ENCODE data around the gene HCRTR1.

Gene HCRTR1

DNA sequence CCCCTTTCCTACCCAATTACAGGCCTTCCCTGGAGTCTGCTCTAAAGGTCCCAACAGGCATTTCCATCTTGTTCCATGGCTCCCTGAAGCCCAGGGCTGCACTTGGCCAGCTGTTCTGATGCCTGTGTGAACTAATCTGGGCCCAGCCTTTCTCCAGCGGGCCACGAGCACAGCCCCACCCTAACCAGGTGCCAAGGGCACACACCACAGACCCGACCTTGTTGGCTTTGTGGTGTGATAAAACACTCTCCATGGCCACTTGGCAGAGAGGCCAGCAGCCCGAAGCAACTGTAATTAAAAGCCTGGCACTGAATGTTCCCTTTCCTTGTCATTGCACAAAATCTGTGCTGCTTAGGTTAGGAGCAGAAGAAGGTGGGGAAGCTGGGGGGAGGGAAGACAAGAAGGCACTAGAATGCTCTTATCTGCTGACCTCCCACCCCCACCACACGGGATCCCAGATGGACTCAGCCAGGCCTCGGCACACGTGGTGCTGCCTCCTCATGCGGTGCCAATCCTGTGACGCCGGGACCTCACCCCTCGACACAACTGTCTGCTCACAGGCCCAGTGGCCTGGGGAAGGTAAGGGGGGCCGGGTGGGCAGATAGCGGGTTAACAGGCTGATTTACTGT is 9.9 kb downstream of the HCRTR1 start:
- DNase-seq, result no peak

DNA sequence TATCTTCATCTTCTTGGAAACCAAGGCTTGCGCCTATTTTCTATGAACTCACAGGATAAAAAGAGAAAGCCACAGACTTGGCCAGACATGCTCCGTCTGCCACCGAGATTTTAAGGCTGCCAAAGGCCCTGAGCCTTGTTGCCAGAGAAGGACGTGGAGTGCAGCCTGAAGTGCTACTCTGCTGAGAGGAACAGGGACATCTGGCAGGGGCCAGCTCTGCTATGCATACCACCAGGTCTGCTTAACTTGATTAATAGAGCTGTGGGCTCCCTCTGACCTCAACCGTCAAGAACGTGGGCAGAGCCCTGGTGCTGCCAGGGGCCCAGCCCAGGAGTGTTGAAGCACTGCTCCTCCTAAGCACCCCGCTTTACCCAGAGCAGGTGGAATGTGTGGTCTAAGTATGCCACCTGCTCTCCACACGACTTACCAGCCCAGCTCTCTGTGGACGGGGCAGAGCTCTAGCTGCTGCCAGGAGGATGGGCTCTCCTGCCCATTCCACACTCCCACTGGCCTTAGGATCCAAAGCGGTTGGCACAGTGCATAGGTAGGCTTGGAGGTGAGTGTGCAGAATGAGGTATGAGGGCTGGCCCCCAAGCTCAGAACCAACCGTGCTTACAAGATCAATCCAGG is 10.6 kb downstream of the HCRTR1 start:
- no peak for DNase-seq

DNA sequence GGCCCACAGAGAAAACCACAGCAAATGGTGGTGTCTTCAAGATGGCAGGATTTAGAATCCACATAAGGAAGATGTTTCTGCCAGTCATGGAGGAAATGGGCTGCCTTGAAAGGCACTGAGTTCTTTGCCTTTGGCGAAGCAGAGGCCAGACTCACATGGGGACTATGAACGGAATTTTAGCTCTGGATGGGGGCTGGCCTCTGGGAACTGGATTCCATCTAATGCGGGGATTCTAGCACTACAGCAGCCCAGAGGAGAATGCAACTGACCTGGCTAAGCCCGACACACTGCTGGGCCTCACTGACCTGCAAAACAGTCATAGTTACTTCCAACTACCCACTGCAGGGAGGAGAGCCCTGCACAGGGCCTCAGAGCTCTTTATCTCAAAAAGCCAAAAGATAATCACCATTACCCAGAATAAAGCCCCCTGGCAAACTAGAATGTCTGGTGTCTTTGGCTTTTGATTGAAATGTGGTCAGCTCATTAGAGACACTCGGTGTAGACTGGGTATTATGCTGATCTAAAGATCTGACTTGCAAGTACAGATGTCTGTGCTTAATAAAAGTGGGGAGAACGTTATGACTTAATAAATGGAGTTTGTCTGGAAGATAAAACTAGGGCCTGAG is 11.6 kb downstream of the HCRTR1 start:
- no peak for DNase-seq

DNA sequence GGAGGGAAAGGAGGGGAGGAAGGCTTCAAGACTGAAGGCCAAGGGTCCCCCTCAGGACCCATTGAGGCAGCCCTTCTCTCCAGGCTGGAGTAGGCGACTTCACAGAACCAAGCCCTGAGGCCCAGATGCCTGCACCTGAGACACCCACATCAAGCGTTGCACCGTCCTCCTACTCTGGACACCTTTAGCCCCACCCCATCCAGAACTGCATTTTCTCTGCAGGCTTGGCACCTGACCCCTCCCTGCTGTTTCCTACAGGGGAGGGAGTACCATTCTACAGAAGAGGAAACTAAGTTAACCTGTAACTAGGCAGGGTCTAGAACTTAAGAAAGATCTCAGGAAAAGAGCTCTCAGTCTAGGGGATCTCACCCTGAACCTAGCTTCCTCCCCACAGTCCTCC is 15.2 kb downstream of the HCRTR1 start:
- no peak for DNase-seq

DNA sequence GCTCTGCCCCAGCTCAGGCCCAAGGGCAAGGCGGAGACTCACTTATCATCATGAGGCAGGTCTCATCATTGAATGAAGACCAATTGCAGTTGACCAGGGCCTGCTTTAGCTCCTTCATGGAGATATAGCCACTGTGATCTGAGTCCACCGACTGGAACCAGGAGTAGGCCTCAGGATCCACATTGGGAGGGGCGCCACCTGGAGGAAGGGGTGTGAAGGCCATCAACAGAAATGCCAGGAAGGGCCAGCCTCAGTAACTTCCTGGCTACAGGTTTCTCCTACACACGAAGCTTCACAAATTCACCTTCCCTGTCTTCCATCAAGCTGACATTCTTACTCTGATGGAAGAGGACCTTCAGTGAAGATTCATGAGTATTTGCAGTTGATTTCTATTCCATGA is 15.6 kb downstream of the HCRTR1 start:
- DNase-seq, result peak; percentile 39

DNA sequence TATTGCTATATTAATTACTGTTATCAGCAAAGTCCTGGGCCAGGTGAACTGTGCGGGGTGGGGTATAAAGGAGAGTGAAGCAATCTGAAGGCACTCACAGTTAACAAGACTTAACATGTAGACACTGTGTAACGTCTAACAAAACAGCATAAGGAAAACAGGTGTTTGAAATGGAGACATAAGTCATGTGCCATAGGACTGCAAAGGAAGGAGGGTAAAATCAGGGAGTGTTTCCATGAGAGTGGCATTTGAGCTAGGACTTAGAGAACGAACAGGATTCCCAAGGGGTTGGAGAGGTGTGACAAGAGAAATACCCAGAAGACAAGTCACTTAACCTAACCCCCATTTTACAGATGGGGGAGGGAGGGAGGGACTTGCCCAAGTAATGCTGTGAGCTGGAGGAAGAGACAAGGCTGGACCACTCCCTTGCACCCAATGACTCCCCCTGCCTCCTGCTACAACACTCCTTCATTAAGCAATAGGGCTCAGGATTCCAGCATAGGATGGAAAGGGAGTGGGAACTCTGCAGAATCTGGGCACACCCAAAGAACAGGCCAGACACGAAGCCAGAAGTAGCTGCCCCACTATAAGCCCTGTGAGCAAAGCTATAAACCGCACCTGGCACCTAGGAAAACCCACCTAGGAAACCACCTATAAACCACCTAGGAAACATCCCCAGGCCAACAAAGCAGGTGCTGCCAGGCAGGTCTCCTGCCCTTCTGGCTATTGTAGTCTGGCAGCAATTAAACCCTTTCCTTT is 20.6 kb downstream of the HCRTR1 start:
- no peak for DNase-seq

DNA sequence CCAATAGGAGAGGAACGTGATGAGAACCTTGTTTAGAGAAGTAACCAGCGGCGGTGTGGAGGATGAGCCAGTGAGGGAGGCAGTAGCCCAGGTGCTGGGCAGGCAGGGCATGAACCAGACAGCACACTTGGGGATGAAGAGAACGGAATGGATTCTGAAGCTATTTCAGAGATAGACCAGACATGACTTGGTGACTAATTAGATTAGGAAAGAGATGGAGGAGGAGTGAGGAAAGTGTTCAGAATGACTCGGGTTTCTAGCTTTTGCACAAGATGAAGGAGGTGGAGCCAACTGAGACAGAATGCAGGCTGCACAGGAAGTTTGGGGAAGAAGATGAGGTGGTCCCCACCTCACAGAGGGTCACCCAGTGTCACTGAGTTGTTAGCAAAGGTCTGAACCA is 22.1 kb downstream of the HCRTR1 start:
- DNase-seq, result no peak

DNA sequence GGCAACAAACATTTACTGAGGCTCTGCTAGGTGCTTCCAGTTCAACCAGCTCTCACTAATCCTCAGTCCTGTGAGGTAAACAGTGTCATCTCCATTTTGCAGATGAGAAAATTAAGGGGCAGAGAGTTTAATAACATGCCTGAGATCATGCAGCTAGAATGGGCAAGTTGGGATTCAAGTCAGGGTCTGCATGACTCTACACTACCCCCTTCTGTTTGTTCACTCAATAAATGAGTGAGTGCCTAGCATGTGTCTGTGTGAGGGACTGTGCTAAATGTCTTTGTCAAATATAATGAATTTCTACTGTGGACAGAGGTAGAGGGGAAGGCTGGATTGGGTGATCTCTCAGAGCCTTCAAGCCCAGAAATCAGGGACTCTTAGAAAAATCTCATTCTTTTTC is 22.7 kb downstream of the HCRTR1 start:
- DNase-seq, result no peak

DNA sequence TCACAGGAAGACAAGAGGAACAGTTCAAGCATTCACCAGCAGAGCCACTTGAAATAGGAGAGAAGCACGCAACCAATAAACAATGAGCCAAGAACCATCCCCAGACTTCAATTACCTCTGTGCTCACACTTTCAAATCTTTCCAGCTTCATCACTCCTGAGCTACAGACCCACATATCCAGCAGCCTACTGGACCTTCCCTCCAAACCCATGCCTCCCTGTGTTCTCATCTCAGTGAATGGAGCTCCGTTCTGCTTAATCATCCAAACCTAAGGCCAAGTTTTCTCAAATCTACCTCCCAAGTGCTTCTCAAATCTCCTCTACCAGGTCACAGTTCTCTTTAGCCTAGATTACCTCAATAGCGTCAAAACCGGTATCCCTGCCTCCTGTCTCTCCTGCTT is 23.5 kb downstream of the HCRTR1 start:
- no peak for DNase-seq

DNA sequence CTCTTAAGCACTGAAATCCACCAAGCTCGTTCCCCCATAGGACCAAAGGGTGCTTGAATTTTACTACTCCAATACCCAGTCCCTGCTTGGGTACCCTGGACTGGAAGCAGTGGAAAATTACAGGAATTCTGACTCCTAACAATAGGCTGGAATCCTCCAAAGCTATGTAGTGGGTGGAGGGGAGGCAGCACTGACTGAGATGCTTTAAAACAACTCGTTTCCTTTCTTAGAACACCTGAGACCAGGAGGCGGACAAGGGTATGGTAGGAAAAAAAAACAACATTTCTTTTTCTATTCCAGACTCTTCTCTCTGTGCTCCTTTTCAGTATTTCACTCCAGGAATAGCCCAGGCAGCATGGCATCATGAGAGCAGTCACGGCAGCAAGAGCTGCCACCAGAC is 24.9 kb downstream of the HCRTR1 start:
- no peak for DNase-seq

DNA sequence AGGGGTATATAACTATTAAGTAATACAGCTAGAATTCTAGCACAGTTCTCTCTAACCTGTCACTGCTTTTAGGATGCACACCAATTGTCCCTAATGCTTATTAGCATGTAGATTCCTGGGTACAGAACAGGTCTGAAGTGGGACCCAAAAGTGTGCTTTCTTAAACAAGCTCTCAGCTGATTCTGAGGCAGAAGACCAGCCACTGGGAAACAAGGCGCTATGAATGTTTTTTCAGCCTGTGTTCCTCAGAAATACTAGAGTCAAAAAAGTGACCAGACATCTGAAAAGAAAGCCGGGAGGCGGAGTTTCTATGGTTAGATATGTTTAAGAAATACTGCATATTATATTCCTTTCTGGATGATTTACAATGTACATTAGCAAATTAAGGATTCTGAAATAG is 25.4 kb downstream of the HCRTR1 start:
- no peak for DNase-seq

DNA sequence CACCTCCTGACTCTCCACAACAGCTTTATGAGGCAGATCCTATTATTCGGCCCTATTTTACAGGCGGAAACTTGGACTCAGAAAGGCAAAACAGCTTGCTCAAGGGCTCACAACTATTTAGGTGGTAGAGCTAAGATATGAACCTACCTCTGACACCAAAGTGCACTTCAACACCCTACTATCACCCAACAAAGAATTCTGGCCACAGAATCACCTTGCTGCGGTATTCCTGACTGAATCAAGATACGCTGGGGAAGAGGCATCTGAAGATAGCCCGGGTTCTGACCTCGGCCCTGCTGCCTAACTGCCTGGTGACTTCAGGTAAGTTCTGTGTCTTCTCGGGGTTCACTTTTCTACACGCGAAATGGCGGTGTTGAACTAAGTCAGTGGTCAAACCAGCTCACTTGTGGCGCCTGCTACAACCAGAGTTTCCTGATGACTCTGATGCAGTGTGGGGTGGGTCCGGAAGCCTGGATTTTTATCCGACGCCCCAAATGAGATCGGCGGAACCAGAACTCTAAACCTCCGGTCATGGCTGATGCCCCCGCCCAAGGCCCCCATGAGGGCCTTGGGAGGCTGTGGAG is 26.6 kb downstream of the HCRTR1 start:
- DNase-seq, result peak; percentile 80

DNA sequence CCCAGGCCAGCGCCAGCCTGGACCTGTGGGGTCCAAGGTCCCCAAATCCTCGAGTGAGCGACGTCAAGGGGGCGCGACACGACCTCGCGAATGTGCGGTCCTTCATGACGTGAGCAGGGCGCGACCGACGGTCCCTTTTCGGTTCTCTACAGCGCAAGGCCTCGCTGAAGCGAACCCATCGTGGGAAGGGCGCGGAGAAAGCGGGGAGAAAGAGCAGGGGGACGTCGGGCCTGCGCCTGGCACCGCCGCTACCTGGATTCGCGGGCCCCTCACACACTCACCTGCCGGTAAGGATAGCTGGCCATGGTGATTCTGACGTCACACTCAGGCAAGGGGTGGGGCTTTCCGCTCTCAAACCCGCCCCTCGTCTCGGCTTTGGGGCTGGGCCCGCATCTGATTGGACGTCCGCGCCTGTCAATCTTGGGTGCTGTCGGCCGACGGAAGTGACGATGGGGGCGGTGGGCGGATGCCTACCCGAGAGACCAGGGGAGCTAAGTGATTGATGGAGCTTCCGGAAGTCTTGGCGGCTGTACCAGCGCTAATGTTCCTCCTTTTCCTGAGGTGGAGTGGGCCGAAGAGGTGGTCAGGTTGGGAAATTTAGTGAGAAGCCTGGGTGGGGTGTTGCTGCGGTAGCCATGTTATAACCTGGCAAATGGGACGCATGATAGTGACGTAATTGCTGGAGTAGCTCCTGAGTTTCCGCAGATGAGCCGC is 27.2 kb downstream of the HCRTR1 start, which contains the start of gene PEF1:
TSS of gene PEF1 (minus strand) at position 317 of the 714 bp plus-strand sequence. CDS start at position 305, 12 bp downstream.
- DNase-seq, result peak; percentile 99

DNA sequence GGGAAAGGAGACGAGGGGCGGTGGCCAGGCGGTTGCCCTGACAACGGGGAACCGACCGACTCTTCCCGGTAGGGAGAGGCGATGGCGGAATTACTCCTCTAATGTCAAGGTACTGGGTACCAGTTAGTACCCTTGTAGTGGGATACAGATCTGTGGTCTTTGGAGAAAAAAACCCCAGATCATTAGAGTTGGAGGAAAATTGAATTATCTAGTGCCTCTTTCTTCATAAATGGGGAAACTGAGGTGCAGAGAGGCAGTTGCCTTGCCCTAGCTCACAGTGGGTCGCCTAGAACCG is 27.7 kb downstream of the HCRTR1 start:
- no peak for DNase-seq

DNA sequence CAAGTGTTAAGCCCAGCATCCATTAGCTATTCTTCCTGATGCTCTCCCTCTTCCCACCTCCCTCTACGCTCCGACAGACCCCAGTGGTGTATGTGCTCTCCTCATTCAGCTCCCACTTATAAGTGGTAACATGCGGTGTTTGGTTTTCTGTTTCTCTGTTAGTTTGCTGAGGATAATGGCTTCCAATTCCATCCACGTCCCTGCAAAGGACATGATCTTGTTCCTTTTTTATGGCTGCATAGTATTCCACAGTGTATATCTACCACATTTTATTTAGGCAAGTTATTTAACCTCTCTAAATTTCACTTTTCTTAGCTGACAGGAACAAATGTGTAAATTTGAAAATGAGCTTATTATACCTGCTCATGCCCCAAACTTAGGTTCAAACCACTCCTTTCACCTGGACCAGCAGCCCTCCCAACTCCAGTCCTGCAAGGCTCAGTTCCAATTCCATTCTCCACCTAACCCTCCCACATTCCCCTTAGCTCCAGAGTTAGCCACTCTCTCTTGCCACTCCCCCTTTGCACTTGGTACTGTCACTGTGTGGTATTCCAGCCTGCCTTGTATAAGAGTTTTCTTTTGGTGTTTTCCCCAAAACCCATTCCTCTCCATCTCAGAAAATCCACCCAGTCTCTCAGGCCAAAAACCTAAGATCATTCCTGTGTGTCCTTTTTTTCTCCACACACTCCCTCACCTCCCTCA is 28.9 kb downstream of the HCRTR1 start:
- DNase-seq, result no peak

DNA sequence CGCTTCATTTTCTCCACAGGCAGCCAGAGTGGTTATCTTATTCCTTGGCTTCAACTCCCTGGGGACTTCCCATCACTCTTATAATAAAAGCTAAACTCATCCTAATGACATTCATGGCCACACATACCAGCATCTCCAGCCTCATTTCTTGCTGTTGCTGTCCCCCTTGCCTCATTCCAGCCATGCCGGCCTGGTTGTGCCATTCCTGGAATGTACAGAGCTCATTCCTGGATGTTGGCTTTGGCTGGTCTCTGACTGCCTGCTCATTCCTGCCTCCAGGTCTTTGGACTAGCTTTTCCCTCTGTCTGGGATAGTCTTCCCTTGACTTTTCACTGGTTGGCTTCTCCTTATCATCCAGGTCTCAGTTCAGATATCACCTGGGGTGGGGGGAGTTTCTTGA is 29.6 kb downstream of the HCRTR1 start:
- DNase-seq, result no peak

DNA sequence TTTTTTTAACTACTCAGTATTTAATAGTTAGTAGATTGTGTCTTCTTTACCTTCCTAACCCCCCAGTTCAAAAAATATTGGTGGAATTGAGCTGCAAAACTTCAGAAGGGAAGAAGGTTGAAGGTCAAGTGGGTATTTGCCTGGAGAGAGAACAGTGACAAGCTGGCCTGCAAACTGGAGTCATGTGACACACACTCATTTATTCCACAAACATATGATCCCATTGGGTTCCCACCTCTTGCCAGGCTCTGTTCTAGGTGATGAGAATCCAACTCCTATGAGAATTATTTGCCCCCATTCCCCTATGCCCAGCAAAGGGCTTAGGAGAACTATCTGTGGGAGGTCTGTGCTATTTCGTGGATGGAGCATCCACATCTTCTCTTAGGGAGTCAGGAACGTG is 30.7 kb downstream of the HCRTR1 start:
- DNase-seq, result no peak

DNA sequence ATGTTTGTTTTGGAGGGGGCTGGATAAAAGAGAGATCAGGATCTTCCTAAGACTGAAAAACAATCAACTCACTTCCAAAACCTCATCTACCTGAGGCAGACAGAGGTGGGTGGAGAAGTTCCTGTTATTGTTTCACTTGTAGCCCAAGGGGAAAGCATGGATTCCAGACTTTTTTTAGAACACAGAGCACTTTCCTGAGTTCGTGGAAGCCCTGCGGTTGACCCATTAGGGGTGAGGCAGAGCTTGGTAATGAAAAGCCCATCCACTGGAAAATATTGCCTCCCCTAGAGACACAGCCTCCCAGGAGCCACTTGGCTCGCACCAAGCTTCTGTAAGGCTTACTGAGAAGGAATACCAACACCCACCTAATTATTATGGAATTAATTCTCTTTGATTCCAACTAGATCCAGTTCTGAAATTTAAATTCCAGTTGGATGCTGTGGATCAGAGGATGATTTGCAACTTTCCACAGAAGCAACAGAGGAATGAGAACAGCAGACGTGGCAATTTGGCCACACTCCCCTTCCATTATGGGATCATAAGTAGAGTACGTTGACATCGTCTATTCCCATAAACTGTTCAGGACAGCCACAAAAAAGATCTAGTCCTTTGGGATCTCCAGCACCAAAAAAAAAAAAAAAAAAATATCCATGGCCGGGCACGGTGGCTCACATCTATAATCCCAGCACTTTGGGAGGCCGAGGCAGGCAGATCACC is 31.3 kb downstream of the HCRTR1 start:
- DNase-seq, result no peak

DNA sequence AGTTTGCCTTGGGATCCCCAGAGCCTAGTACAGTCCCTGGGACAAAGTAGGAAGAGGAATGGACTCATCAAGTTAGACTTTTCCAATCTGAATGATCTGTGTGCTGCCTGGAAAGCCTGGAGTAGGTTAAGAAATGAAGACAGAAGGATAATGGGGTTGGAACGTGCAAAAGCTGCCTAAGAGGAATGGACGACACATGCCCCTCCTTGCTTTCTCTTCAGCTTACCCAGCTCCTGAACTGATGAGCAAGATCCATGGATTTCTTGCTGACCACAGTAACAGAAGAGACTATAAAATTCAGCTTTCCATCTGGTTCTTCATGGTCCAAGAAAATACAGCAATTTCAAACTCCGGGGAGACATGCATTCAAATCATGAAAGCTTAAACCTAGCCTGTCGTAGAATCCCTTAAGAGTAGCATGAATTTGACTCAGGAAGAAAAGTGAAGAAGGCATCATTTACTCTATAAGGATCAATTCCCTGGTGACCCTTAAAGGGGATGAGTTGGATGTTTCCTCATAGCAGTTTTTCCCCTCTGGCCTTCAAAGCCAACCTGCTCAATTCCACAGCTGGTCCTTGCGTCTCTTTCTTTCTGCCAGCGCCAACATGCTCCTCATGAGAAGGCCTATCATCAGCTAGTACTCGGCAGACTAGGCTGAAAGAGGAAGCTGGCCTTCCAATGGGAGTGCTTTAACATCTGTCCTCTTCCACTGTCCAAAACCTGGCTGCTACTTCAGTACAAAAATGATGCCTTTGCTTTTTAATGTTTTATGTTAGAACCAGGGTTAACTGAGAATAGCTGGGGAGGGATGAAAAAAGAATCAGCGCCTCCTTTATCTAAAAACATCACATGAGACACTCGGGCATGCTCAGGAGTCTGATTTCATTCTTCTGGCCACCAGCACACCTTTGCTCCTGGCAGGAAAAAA is 32.9 kb downstream of the HCRTR1 start:
- DNase-seq, result no peak

DNA sequence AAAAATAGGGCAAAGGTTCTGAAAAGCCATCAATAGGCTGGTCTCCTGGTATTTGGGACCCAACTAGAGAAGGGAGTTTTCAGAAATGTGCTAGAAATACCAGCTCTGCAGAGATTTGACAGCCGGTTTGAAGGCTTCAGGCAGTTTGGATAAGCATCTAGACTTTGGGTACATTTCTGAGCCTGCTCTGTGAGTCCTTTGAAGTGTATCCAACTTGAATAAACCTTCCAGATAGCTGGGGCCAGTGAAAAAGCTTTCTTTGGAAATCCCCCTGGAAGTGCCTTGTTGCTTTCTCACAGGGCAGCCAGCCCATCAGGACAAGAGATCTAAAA is 33.6 kb downstream of the HCRTR1 start:
- no peak for DNase-seq

DNA sequence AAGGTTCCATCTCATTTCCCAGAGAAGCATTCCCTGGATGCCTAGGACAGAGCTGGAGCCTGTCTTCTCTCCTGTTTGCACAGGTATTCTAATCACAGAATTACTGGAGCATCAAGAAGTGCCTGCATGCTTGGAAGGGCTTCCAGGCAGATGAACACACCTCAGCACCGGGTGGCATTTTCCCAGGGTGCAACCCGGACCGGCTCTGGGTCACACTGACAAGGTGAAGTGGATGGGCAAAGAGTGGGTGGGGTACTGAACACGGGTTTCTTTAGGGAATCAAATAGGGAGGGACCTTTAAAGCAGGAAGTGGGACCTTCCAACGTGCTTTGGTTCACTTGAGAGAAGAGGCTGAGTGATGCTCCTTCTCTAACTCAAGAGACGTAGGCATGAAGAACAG is 34.3 kb downstream of the HCRTR1 start:
- DNase-seq, result no peak

Data from activated CD4-positive, alpha-beta T cell treated with anti-CD3 and anti-CD28 coated beads, Interleukin-2, amount 50 U/mL, for 16 hours (primary cell).